HEK293 (cell line): ENCODE results near the gene PHYH.

Experiments
- CTCF ChIA-PET: fragments of 350-600 bp; formaldehyde crosslinking; extraction: SDS; loops from one replicate; lab custom pipeline; 2021; ENCODE audit warnings: antibody characterized with exemption; lab: Yijun Ruan, JAX
- POLR2A ChIA-PET: fragments of 300-600 bp; formaldehyde crosslinking; extraction: SDS; loops from one replicate; lab custom pipeline; 2020; ENCODE audit warnings: antibody characterized with exemption, inconsistent platforms; lab: Yijun Ruan, JAX
- H3K27ac ChIP-seq: fragments of 200-500 bp; sonication (Bioruptor generic); 2 replicates; pipeline ENCODE4 v1.5.1; 2014; ENCODE audit warnings: low read depth, low read length, control low read depth, inconsistent platforms; ENCODE audit errors: extremely low read depth
- H3K36me3 ChIP-seq, 2 experiments: fragments of 200-500 bp in 1 of 2; sonication (Bioruptor generic) in 1 of 2; 1 replicate in 1 of 2; 2 replicates in 1 of 2; pipeline ENCODE4 v1.5.1; 2014 to 2017; ENCODE audit warnings: inconsistent platforms in 2 of 2, low read length in 2 of 2; ENCODE audit not compliant: control insufficient read depth in 2 of 2, insufficient read depth in 1 of 2
- H3K4me1 ChIP-seq: fragments of 200-500 bp; sonication (Bioruptor generic); 2 replicates; pipeline ENCODE4 v1.5.1; 2014; ENCODE audit warnings: mild to moderate bottlenecking, low read length, inconsistent platforms; ENCODE audit not compliant: control insufficient read depth, insufficient read depth
- H3K4me3 ChIP-seq: 2 replicates; pipeline ENCODE4 v1.5.1; 2011; ENCODE audit warnings: low read depth, mild to moderate bottlenecking, control low read depth, low read length, moderate library complexity
- H3K9me3 ChIP-seq: fragments of 200-500 bp; sonication (Bioruptor generic); 2 replicates; pipeline ENCODE4 v1.5.1; 2014; ENCODE audit warnings: low read depth, low read length, inconsistent platforms; ENCODE audit not compliant: control insufficient read depth, insufficient read depth
- AEBP2 ChIP-seq: fragments of 450-650 bp; formaldehyde crosslinking; IDR thresholded peaks from 2 replicates; pipeline ENCODE4 v1.5.1; 2016; ENCODE audit warnings: missing biosample characterization, missing genetic modification characterization, borderline replicate concordance
- IKZF3 ChIP-seq: fragments of 450-650 bp; IDR thresholded peaks from 2 replicates; pipeline ENCODE4 v1.5.0; 2018; ENCODE audit warnings: missing biosample characterization, mild to moderate bottlenecking, missing genetic modification characterization, moderate library complexity
- KLF10 ChIP-seq: fragments of 450-650 bp; IDR thresholded peaks from 2 replicates; pipeline ENCODE4 v1.5.1; 2018; ENCODE audit warnings: missing biosample characterization, mild to moderate bottlenecking, missing genetic modification characterization
- KLF7 ChIP-seq: fragments of 450-650 bp; formaldehyde crosslinking; IDR thresholded peaks from 2 replicates; pipeline ENCODE4 v1.5.1; 2016; ENCODE audit warnings: missing biosample characterization, missing genetic modification characterization, borderline replicate concordance
- KLF8 ChIP-seq: fragments of 450-650 bp; formaldehyde crosslinking; IDR thresholded peaks from 2 replicates; pipeline ENCODE4 v1.5.1; 2016; ENCODE audit warnings: missing biosample characterization, missing genetic modification characterization
- OVOL3 ChIP-seq: fragments of 450-650 bp; formaldehyde crosslinking; IDR thresholded peaks from 2 replicates; pipeline ENCODE4 v1.5.1; 2016; ENCODE audit warnings: missing biosample characterization, missing genetic modification characterization
- PRDM1 ChIP-seq: fragments of 450-650 bp; formaldehyde crosslinking; IDR thresholded peaks from 2 replicates; pipeline ENCODE4; 2016; ENCODE audit warnings: missing biosample characterization, missing genetic modification characterization
- SCRT2 ChIP-seq: fragments of 450-650 bp; formaldehyde crosslinking; IDR thresholded peaks from 2 replicates; pipeline ENCODE4 v1.5.1; 2016; ENCODE audit warnings: missing biosample characterization, missing genetic modification characterization
- ZBTB26 ChIP-seq: fragments of 450-650 bp; formaldehyde crosslinking; optimal IDR thresholded peaks from 2 replicates; pipeline ENCODE3; 2016; ENCODE audit warnings: missing biosample characterization, mild to moderate bottlenecking, missing genetic modification characterization
- ZNF138 ChIP-seq: fragments of 450-650 bp; formaldehyde crosslinking; IDR thresholded peaks from 2 replicates; pipeline ENCODE4 v1.5.1; 2016; ENCODE audit warnings: missing biosample characterization, missing genetic modification characterization, borderline replicate concordance
- ZNF16 ChIP-seq: fragments of 450-650 bp; formaldehyde crosslinking; IDR thresholded peaks from 2 replicates; pipeline ENCODE4 v1.5.1; 2016; ENCODE audit warnings: low read depth, missing biosample characterization, missing genetic modification characterization
- ZNF174 ChIP-seq: fragments of 450-650 bp; formaldehyde crosslinking; IDR thresholded peaks from 2 replicates; pipeline ENCODE4 v1.5.0; 2017; ENCODE audit warnings: missing biosample characterization, mild to moderate bottlenecking, missing genetic modification characterization
- ZNF416 ChIP-seq: fragments of 450-650 bp; formaldehyde crosslinking; IDR thresholded peaks from 2 replicates; pipeline ENCODE4 v1.5.1; 2016; ENCODE audit warnings: missing biosample characterization, missing genetic modification characterization
- ZNF555 ChIP-seq: fragments of 450-650 bp; formaldehyde crosslinking; conservative IDR thresholded peaks from 2 replicates; pipeline ENCODE4 v1.5.1; 2017; ENCODE audit warnings: missing biosample characterization, mild to moderate bottlenecking, missing genetic modification characterization, inconsistent platforms
- ZNF585B ChIP-seq: fragments of 450-650 bp; formaldehyde crosslinking; IDR thresholded peaks from 2 replicates; pipeline ENCODE4 v1.5.1; 2016; ENCODE audit warnings: missing biosample characterization, missing genetic modification characterization
- ZNF654 ChIP-seq: fragments of 450-650 bp; formaldehyde crosslinking; IDR thresholded peaks from 2 replicates; pipeline ENCODE4 v1.5.1; 2016; ENCODE audit warnings: low read depth, missing biosample characterization, missing genetic modification characterization
- ZNF658 ChIP-seq: fragments of 450-650 bp; formaldehyde crosslinking; IDR thresholded peaks from 2 replicates; pipeline ENCODE4; 2016; ENCODE audit warnings: missing biosample characterization, missing genetic modification characterization
- ZNF747 ChIP-seq: fragments of 450-650 bp; formaldehyde crosslinking; IDR thresholded peaks from 2 replicates; pipeline ENCODE4 v1.5.1; 2016; ENCODE audit warnings: missing biosample characterization, missing genetic modification characterization
- TF ChIP-seq, protein P1 (sequence below): fragments of 450-650 bp; formaldehyde crosslinking; IDR thresholded peaks from 2 replicates; pipeline ENCODE4 v1.5.1; 2016; ENCODE audit warnings: missing biosample characterization, missing genetic modification characterization
- TF ChIP-seq, protein P2 (sequence below): fragments of 450-650 bp; formaldehyde crosslinking; IDR thresholded peaks from 2 replicates; pipeline ENCODE4 v1.5.1; 2016; ENCODE audit warnings: missing biosample characterization, missing genetic modification characterization

Gene PHYH

DNA sequence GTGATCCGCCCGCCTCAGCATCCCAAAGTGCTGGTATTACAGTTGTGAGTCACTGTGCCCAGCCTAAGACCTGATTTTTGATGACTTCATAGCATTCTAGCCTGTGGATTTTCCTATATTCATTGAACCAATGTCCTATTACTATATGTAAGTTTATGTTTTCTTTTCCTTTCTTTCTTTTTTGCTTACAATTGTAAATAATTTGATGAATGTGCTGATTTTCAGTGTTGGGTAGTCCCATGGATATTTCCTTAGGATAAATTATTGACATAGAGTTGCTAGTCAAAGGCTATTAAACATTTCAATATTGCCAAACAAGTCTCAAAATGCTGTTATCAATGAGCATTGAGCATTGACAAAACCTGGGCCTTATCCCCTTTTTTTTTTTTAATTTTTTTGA, 9.9 kb upstream of the PHYH start:
- TF ChIP-seq, protein P1, sequence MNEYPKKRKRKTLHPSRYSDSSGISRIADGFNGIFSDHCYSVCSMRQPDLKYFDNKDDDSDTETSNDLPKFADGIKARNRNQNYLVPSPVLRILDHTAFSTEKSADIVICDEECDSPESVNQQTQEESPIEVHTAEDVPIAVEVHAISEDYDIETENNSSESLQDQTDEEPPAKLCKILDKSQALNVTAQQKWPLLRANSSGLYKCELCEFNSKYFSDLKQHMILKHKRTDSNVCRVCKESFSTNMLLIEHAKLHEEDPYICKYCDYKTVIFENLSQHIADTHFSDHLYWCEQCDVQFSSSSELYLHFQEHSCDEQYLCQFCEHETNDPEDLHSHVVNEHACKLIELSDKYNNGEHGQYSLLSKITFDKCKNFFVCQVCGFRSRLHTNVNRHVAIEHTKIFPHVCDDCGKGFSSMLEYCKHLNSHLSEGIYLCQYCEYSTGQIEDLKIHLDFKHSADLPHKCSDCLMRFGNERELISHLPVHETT (tag by site-specific recombination), result no peak
- TF ChIP-seq ZNF585B (tag by site-specific recombination) (no peak), PRDM1 (tag by site-specific recombination) (no peak), ZNF16 (tag by site-specific recombination) (no peak)
- TF ChIP-seq, protein P2, sequence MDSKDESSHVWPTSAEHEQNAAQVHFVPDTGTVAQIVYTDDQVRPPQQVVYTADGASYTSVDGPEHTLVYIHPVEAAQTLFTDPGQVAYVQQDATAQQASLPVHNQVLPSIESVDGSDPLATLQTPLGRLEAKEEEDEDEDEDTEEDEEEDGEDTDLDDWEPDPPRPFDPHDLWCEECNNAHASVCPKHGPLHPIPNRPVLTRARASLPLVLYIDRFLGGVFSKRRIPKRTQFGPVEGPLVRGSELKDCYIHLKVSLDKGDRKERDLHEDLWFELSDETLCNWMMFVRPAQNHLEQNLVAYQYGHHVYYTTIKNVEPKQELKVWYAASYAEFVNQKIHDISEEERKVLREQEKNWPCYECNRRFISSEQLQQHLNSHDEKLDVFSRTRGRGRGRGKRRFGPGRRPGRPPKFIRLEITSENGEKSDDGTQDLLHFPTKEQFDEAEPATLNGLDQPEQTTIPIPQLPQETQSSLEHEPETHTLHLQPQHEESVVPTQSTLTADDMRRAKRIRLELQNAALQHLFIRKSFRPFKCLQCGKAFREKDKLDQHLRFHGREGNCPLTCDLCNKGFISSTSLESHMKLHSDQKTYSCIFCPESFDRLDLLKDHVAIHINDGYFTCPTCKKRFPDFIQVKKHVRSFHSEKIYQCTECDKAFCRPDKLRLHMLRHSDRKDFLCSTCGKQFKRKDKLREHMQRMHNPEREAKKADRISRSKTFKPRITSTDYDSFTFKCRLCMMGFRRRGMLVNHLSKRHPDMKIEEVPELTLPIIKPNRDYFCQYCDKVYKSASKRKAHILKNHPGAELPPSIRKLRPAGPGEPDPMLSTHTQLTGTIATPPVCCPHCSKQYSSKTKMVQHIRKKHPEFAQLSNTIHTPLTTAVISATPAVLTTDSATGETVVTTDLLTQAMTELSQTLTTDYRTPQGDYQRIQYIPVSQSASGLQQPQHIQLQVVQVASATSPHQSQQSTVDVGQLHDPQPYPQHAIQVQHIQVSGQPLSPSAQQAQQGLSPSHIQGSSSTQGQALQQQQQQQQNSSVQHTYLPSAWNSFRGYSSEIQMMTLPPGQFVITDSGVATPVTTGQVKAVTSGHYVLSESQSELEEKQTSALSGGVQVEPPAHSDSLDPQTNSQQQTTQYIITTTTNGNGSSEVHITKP, result no peak
- TF ChIP-seq, all 188 proteins: peak for 0
- H3K4me3 ChIP-seq, result no peak overlapping the region
- no peaks in the 10 kb centered on the region for H3K9me3 ChIP-seq
- ChIA-PET CTCF (interaction anchor here (1.2 kb wide), 1 partner anchor 8 kb away, joined by 3 read pairs; no protein-coding TSS in a partner anchor), POLR2A (no interaction called here)
- no peaks in the 10 kb centered on the region for H3K4me1 ChIP-seq
- no peak overlapping the region for H3K27ac ChIP-seq
- H3K36me3 ChIP-seq, result no peaks in the 10 kb centered on the region

DNA sequence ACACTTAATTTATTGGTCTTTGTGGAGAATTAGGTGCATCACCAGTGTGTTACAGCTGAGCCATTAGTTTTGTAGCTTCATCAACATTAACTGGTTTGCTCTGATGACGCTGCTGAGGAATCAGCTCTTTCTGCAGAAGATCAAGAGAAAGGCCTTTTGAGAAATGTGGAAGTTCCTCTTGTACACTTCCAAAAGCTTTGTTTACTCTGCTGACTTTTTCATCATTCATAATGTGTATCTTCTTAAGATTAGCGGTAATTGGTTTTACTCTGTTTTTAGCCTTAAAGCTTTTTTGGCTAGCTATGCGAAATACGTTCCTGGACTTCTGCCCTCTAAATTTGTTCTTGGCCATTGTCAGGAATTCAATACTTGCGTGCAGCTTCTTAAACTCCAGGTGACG, 8.2 kb upstream of the PHYH start:
- H3K4me1 ChIP-seq, result no peaks in the 10 kb centered on the region
- CTCF ChIA-PET, result interaction anchor here (0.6 kb wide), 1 partner anchor 87 kb away, joined by 9 read pairs; no protein-coding TSS in a partner anchor
- POLR2A ChIA-PET, result no interaction called here
- H3K36me3 ChIP-seq, result no peaks in the 10 kb centered on the region
- H3K9me3 ChIP-seq, result no peaks in the 10 kb centered on the region
- no peak overlapping the region for H3K4me3 ChIP-seq
- no peak overlapping the region for H3K27ac ChIP-seq
- TF ChIP-seq AEBP2 (tag by site-specific recombination) (no peak), ZNF416 (no peak), ZNF138 (no peak), ZNF555 (no peak), ZNF654 (no peak), OVOL3 (tag by site-specific recombination) (no peak), IKZF3 (tag by site-specific recombination) (no peak), KLF8 (tag by site-specific recombination) (no peak), ZNF658 (tag by site-specific recombination) (no peak), ZNF174 (tag by site-specific recombination) (no peak), KLF7 (no peak), ZBTB26 (tag by site-specific recombination) (no peak), KLF10 (tag by site-specific recombination) (no peak), ZNF747 (tag by site-specific recombination) (no peak), SCRT2 (no peak)
- TF ChIP-seq, all 188 proteins: peak for 0
